GM08714 (cell line): ENCODE measurements around the gene IPO9.
"Not testable (repeated sequence)": the region's sequence is repeated elsewhere in the genome, so short reads cannot be mapped to it uniquely, and the experiment has no call there.

Source experiments
- H3K4me3 ChIP-seq: fragments of 200-500 bp; sonication (Bioruptor generic); 2 replicates; pipeline ENCODE4 v1.5.1; 2014; ENCODE audit warnings: mild to moderate bottlenecking, low read length, inconsistent platforms
- ZNF274 ChIP-seq: IDR thresholded peaks from 2 replicates; pipeline ENCODE4 v1.6.1; 2012; ENCODE audit warnings: mild to moderate bottlenecking, low read depth, low read length

The IPO9 gene

DNA sequence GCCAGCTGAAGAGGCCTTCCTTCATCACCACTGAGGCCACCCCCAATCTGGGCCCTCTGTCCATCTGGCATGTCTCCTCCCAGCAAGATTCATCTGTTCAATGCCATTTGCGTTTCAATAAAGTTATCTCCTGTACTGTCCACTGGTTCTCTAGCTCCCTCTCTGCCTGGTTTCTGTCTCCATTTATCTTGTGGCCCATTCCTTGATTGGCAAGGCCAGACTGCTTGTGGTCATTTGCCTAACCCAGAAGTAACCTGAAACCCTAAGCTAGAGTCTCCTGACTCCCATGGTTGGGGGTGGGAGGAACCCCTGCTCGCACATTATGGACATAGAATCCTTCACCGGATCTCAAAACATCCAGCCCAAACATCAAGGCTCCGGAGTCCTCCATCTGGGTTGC, 2.1 kb upstream of the IPO9 start:
- no peak overlapping the region for H3K4me3 ChIP-seq
- TF ChIP-seq ZNF274 = no peak

DNA sequence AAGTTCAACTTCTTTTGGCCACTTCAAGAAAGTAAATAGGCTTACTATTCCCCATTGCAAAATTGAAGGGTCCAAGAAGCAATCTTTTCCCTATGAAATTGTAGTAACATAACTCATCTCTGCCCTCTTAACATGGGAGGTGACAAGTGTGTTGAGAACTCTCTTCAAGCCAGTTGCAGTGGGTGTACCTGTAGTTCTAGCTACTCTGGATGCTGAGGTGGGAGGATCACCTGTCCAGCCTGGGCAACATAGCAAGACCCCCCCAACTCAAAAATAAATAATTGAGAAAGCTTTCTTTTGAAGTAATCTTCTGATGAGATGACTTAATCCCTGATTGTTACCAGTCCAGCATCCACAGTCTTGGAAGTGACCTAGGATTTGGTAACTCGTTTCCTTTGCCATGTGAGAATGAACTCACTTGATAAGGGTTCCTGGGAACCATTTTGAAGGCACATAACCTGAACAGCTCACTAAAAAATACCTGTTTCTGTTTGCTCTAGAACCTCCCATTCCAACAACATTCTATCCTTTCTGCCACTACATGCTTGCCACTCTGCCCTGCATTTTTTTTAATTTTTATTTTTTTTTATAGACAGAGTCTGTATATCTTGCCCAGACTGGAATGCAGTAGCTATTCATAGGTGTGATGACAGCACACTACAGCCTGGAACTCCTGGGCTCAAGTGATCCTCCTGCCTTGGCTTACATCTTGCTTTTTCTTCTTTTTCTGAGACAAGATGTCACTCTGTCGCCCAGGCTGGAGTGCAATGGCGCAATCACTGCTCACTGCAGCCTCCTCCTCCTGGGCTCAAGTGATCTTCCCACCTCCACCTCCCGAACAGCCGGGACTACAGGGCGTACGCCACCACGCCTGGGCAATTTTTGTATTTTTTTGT, 1.4 kb upstream of the IPO9 start:
- TF ChIP-seq ZNF274 = no peak
- H3K4me3 ChIP-seq = no peak overlapping the region

DNA sequence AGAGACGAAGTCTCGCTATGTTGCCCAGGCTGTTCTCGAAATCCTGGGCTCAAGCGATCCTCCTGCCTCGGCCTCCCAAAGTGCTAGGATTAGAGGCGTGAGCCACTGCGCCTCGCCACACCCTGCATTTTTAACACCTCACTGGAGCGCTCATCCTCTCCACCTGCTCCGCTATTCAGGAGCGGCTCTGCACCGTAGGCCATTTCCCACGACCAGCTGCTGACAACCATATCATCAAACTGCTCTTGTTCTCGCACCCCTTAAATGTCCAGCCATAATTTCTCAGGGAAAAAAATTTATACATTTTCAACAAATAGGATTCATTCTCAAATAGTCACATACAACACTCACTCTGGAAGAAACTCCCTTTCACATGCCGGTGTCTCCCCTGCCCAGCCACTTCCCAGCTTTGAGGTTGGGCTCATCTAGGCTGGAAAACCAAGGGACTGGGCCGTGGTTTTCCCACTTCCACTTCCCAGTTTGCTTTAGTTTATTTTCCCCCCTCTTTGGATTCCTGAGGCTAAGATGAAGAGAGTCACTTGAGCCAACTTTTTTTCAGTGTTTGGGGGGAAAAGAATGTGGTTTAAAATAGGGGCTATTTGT, 639 bp upstream of the IPO9 start:
- peak overlapping the region; percentile 21; the same call in 1 of the 2 replicates for H3K4me3 ChIP-seq
- no peak for TF ChIP-seq ZNF274

DNA sequence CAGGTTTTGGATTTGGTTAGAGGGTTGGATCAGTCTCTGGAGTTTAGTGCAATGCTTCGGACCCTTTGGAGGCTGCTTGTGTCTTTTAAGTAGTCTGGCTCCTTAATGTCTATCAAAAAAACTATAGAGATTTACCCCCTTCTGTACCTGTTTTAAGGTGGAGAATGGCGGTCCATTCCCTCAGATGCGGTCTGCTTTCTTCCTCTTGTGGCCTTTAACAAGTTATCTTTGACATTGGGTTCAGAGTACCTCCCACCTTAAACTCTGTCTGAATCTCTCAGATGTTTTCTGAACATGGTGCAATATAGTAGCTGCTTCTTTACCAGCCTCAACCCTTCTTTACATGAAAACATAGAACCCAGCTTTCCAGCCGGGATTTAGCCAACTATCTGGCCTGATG, 2.4 kb downstream of the IPO9 start:
- TF ChIP-seq ZNF274 = no peak

DNA sequence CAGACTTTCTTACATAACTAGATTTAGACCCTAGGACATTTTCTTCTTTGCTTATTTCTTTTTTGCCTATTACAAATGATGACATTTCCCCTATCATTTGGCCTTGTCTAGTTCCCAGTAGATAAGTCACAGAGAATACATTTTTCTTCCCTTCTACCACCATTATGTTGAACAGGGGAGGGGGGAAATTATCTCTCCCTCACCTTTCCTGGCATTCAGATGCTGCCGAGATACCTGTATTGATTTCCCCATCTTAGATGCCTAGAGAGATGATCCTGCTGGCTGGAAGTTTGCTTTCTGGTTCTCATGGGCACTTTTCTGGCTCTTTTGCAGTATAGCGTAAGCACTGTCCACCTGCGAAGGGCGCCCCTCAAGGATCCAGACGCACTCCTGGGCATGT, 5.7 kb downstream of the IPO9 start:
- TF ChIP-seq ZNF274 = no peak
- H3K4me3 ChIP-seq = no peak overlapping the region

More for the DNA sequence above, 2.4 kb downstream of the IPO9 start:
- no peak overlapping the region for H3K4me3 ChIP-seq

DNA sequence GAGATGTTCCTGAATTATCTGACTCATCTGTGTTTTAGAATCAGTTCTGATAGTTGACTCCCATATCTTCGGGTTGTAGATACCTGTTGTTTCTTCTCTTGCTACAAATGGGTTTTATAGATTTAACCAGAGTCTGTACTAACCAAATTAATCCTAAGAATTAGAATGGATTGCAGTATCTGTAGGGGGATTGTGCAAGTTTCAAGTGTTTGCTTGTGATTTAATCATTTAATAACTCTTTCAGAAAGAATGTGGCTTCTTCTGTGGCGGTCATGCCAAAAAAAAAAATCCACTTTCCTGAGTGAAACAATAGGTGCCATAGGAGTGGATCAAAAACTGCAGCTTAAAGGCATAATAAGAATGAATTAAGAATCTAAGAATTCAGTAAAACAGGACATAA, 9.4 kb downstream of the IPO9 start:
- TF ChIP-seq ZNF274 = no peak
- H3K4me3 ChIP-seq = no peak overlapping the region

DNA sequence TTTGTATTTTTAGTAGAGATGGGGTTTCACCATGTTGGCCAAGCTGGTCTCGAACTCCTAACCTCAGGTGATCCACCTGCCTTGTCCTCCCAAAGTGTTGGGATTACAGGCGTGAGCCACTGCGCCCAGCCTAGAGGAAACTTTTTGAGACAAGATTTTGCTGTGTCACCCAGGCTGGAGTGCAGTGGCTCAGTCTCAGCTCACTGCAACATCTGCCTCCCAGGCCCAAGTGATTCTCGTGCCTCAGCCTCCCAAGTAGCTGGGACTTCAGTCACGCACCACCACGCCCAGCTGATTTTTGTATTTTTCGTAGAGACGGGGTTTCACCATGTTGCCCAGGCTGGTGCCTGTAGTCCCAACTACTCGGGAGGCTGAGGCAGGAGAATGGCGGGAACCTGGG, 10.1 kb downstream of the IPO9 start:
- H3K4me3 ChIP-seq = not testable (repeated sequence)

DNA sequence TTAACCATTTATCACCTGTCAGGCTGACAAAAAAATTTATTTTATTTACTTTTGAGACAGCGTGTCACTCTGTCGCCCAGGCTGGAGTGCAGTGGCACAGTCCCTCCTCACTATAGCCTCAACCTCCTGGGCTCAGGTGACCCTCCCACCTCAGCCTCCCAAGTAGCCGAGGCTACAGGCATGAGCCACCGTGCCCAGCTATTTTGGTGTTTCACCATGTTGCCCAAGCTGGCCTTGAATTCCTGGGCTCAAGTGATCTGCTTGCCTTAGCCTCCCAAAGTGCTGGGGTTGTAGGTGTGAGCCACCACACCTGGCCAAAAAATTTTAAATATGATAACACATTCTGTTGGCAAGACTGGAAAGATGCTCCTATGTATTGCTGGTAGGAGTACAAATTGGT, 11.1 kb downstream of the IPO9 start:
- no peak for TF ChIP-seq ZNF274
- H3K4me3 ChIP-seq = no peak overlapping the region

DNA sequence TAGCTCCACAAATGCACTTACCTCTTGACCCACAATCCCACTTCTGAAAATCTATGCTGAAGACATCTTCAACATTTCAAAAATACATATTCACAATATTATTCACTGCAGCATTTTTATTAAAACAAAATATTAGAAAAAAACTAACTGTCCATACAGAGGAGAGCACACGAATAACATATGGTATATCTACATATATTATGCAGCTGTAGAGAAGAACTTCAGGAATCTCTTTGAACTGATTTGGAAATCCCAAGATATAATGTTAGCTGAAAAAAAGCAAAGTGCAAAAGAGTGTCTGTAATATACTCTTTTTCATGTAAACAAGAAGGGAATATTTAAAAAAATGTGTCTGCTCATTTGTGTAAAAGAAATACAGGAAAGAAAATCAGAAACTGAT, 11.5 kb downstream of the IPO9 start:
- no peak overlapping the region for H3K4me3 ChIP-seq
- no peak for TF ChIP-seq ZNF274

DNA sequence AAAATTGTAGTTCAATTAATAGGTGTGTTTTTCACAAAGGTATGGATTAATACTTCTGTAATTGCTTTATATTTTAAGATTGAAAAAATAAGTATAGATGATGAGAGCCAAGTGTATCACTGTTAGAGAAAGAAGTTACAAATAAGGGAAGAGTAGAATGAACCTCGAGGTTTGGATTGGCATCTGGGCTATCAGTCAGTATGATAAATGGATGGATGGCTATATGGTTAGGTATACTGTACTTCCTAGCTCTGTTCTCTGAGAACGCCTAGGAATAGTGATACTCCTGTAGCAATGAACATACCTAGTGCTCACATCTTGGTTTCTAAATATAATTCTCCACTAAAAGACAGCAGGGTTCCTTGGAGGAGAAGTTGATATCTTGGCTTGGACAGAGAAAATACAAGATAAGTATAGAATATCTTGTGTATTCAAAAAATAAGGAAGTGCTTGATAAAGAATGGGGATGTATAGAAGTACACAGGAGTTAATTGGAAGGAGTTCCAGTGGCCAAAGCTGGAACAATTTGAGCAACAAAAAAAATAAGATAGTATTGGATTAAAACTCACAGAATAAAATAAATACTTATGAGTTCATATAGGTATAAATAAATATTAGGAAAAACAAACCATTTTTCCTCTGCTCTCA, 12.4 kb downstream of the IPO9 start:
- TF ChIP-seq ZNF274 = no peak

DNA sequence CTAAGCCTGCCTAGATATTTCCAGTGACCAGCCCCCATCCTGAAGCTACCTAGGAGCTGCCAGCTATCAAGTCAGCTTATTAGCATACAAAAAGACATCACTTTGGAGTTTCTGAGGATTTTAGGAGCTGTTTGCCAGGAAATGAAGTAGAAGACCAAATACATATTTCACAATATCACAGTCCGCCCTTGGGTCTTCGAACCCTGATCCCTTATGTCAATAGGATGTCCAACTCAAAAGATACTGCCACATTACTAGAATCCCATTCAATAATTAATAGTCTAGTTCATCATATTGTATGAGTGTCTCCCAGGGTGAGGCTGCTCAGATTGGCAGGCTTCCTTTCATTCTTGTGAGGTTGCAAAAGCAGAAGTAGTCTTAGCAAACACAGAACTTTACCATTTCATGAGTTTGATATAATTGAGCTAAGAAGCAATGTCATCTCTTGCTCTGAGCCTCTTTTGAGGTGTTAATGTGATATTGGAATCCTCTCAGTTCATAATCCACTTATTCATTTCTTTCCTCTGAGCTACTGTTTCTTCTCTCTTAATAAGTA, 13.6 kb downstream of the IPO9 start:
- TF ChIP-seq ZNF274 = no peak
- H3K4me3 ChIP-seq = no peak overlapping the region

More for the DNA sequence above, 12.4 kb downstream of the IPO9 start:
- no peak overlapping the region for H3K4me3 ChIP-seq

DNA sequence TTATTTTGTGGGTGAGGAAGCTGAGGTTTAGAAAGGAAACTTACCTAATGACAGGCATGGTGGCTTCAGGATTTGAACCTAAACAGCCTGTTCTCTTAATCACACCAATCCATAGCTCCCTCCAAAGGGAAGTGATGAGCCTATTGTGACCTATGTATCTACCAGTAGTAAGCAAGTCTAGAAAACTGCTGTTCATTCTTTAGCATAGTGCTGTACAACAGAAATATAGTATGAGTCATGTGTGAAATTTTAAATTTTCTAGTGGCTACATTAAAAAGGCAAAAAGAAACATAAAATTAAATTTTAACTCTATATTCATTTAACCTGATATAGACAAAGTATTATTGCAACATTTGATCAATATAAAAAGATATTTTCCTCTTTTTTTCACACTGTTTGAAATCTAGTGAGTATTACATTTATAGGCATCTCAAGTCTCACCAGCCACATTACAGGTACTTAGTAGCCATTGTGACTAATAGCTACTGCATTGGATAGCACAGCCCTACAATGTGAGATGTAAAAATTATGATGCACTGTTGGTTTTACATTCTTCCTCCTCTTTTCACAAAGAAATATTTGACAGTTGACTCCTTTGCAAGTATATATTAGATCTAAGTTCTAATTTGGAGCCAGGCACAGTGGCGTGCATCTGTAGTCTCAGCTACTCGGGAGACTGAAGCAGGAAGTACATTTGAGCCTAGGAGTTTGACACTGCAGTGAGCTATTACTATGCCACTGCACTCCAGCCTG, 16.6 kb downstream of the IPO9 start:
- no peak overlapping the region for H3K4me3 ChIP-seq
- TF ChIP-seq ZNF274 = no peak

DNA sequence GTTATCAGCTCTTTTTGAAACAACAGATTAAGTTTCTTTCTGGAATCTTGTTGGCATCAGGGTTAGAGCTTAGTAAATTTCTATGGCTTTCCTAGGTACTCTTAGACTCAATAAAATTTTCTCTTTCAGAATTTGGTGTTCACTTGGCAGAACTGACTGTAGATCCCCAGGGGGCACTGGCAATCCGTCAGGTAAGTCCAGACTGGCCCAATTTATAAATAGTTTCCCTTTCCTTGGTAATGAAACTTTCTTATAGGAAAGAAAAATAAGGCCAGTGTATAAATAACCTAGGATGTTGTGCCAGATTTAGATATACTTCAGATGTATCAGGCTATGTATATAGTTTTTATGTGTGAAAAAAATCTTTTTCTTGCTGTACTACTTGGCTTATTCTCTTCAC, 18.2 kb downstream of the IPO9 start:
- no peak overlapping the region for H3K4me3 ChIP-seq
- TF ChIP-seq ZNF274 = no peak

DNA sequence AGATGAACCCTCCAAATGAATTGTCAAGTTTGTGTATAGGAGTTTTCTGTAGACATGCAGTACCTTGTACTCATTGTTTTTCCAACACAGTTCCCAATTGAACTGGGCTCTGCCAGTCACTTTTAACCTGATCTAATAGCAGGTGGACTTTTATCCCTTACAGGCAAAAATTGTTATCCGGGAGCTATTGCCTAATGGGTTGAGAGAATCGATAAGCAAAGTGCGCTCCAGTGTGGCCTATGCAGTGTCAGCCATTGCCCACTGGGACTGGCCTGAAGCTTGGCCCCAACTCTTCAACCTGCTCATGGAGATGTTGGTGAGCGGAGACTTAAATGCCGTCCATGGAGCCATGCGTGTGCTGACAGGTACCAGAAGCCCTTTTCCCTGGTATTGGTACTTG, 19.3 kb downstream of the IPO9 start:
- H3K4me3 ChIP-seq = no peak overlapping the region
- TF ChIP-seq ZNF274 = no peak
